Raji (cell line): ENCODE measurements around the gene ZNF184.

Source experiments
- POLR2A ChIP-seq: IDR thresholded peaks from 2 replicates; pipeline ENCODE4 v1.6.1; 2011; ENCODE audit warnings: low read depth, low read length, control low read depth; ENCODE audit not compliant: insufficient read depth

Gene ZNF184

GRCh38 chr6:27468334-27468733 lies 4.6 kb downstream of the ZNF184 start:
- TF ChIP-seq POLR2A = no peak

- TF ChIP-seq POLR2A = no peak
Measured at GRCh38 chr6:27452496-27452897, 20.4 kb downstream of the ZNF184 start.

GRCh38 chr6:27451660-27452390 lies 21.1 kb downstream of the ZNF184 start:
- TF ChIP-seq POLR2A = no peak

- TF ChIP-seq POLR2A = no peak
Measured at GRCh38 chr6:27448456-27448855, 24.4 kb downstream of the ZNF184 start.

GRCh38 chr6:27442932-27443331 lies 30.0 kb downstream of the ZNF184 start:
- no peak for TF ChIP-seq POLR2A

- no peak for TF ChIP-seq POLR2A
Measured at GRCh38 chr6:27441001-27441400, 31.9 kb downstream of the ZNF184 start.

GRCh38 chr6:27439371-27439770 lies 33.5 kb downstream of the ZNF184 start:
- TF ChIP-seq POLR2A = no peak

- no peak for TF ChIP-seq POLR2A
Measured at GRCh38 chr6:27433714-27434113, 39.2 kb downstream of the ZNF184 start.

- no peak for TF ChIP-seq POLR2A
Measured at GRCh38 chr6:27428966-27429365, 43.9 kb downstream of the ZNF184 start.

GRCh38 chr6:27428502-27428901 lies 44.4 kb downstream of the ZNF184 start:
- no peak for TF ChIP-seq POLR2A

- no peak for TF ChIP-seq POLR2A
Measured at GRCh38 chr6:27426045-27426620, 46.8 kb downstream of the ZNF184 start.

- TF ChIP-seq POLR2A = no peak
Measured at GRCh38 chr6:27422651-27423332, 50.1 kb downstream of the ZNF184 start.

GRCh38 chr6:27419363-27419762 lies 53.5 kb downstream of the ZNF184 start:
- no peak for TF ChIP-seq POLR2A

- TF ChIP-seq POLR2A = no peak
Measured at GRCh38 chr6:27415898-27416297, 57.0 kb downstream of the ZNF184 start.

- TF ChIP-seq POLR2A = no peak
Measured at GRCh38 chr6:27414996-27415395, 57.9 kb downstream of the ZNF184 start.

- TF ChIP-seq POLR2A = no peak
Measured at GRCh38 chr6:27414300-27414699, 58.6 kb downstream of the ZNF184 start.
